GDM1 (cell line): Measurements from ENCODE around the gene CNTRL.

Experiments
- DNase-seq: peaks from one replicate; lab custom pipeline; 2025; lab: John Stamatoyannopoulos, UW

The CNTRL gene

DNA sequence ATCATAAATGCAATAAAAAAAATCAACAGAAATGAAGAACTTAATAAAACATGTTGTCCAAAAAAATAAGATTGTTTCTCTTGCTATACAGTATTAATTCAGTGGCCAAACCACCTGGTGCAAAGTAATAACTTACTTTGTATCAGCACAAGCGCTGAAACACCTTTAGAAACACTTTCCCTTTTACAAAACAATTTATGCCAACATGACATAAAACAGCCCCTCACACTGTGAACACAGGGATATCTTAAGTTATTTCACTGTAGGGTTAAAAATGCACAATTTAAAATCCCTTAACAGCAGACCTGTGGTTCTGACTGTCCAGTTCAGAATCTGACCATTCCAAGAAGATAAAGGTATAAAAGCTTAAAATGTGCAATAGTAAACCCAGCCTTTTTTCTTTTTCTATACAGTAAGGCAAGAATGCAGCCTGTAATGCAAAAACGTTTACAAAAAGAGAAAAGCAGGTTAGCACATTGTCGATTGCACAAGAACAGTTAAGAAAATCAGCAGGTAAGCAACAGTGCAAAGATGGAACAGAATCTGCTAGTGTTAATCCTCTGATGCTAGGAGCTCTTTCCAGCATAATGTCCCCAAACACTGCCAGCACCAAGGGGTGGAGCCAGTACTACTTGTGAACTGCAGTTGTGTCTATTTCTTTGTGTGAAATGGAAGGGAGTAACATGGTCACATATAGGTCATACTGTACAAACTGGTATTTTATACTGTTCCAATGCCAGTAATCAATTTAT is 105.4 kb downstream of the CNTRL start:
- DNase-seq = no peak

DNA sequence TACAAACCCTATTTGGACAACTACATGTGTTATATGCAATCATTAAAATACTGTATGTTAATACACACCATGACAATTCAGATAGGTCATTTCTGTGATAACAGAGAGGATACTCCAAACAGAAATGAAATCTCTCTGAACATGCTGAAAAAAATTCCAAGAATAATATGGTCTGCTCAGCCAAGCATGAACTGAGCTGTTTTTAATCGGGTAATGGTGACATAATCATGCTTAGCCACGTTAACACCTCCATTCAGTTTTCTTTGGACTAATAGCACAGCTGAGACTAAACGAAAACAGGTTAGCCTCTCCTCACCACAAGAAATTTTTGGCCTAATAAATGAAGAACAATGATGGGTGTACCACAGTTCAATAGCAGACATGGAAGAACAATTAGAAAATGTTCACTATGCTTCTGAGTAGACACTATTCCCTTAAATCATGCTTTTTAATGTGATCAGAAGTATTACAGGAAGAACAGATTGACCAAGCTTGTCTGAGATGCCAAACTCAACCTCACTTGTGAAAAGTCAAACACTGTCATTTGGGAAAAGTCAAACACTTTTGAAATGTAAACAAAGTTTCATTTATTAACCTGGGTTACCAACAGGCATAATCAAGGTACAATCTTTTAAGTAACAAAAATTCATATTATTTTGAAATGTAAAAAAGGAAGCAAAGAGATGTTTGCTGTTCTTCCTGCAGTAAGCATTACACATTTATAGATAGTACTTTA is 107.5 kb downstream of the CNTRL start:
- DNase-seq = no peak

- no peak for DNase-seq
These were observed 108.2 kb downstream of the CNTRL start for GRCh38 chr9:121182989-121183388.

GRCh38 chr9:121183666-121184423 is 109.1 kb downstream of the CNTRL start:
- no peak for DNase-seq

DNA sequence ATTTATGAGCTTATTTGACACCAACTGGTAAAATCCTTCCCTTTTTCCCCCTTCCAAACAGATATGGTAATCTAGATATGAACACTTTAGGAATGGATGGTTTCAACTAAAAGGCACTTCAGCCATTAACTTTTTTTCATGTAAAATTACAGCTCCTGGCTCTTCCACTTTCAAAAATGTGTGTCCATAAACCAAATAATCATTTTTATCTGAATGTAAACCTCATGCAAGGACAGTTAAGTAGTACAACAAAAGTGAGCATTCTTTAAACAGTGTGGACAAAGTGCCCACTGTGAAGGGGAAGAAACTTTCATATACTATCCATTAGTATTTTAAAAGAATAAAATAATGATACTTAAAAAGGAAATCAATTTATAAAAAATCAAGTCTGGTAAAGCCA is 109.7 kb downstream of the CNTRL start:
- no peak for DNase-seq

DNA sequence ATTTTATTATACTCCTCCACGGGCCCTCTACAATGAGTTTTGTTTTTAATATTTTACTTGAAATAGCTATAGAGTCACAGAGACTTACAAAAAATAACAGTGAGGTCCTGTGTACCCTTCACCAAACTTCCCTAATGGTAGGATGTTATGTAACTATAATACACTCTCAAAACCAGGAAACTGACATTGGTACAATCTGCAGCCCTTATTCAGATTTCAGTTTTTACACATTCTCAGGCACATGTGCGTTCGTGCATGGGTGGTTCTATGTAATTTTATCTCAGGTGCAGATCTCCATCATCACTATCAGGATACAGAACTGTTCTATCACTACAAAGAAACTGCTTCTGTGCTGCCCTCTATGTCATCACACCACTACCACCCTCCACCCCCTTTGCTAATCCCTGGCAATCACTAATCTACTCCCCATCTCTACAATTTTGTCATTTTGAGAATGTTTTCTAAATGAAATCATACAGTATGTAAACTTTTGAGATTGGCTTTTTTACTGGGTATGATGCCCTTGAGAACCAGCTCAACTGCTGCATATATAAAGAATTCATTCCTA is 110.5 kb downstream of the CNTRL start:
- no peak for DNase-seq

DNA sequence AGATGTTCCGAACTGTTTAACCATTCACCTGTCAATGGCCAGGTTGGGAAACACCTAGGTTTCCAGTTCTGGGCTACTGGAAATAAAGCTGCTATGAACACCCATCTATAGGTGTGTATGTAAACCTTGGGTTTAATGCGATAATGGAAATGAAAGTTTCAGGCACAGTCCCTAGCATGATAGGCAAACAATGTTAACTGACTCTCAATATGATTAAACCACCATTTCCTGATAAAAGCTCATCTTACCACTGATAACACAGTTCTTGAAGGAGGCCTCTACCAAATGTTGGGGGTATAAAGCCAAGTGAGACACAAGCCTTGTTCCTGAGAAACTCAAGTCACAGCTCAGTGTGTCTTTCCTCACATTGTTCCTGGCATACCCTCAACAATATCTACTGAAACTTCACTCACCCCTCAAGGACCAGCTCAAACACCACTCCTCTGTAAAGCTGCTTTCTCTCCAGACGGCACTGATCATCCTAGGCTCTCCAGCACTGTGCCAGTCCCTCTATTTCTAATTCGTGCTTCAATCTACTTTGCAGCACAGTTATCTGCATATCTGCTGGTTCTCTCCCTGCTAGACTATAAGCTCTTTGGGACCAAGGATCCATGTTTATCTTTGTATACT is 111.1 kb downstream of the CNTRL start:
- no peak for DNase-seq

DNA sequence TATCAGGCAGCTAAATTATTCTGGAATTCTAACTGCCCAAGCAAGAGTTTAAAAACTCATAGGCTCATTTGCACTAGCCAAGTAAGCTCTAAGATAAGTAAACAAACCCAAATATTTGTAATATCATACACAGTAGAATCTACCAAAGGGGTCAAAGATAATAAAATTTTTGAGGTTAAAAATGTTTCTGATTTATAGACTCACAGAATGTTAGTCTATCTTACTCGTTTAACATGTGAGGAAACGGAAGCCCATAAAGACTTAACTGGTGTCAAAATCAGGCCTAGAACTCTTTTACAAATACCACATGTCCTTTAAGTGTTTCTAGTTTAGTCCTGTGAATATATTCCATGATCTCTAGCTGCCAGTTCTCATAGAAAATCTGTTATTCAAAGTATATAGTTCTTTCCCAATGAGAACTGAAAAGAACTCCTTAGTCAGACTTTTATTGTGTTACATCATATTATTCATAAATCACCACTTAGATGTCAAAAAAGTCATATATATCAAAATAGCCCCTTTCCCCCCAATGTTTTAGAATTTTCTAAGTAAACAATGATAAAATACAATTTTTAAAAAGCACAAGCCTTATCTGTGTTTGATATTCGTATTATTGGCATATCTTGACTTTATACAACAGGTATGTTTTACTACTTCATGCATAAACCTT is 113.0 kb downstream of the CNTRL start:
- no peak for DNase-seq

GRCh38 chr9:121189006-121189405 is 114.3 kb downstream of the CNTRL start:
- DNase-seq = no peak

- no peak for DNase-seq
These were observed 114.9 kb downstream of the CNTRL start for GRCh38 chr9:121189660-121190059.

- DNase-seq = no peak
These were observed 116.5 kb downstream of the CNTRL start for GRCh38 chr9:121191235-121191634.

GRCh38 chr9:121192518-121192917 is 117.8 kb downstream of the CNTRL start:
- no peak for DNase-seq

- DNase-seq = no peak
These were observed 118.3 kb downstream of the CNTRL start for GRCh38 chr9:121192959-121193640.

GRCh38 chr9:121194730-121195129 is 120.0 kb downstream of the CNTRL start:
- DNase-seq = no peak

DNA sequence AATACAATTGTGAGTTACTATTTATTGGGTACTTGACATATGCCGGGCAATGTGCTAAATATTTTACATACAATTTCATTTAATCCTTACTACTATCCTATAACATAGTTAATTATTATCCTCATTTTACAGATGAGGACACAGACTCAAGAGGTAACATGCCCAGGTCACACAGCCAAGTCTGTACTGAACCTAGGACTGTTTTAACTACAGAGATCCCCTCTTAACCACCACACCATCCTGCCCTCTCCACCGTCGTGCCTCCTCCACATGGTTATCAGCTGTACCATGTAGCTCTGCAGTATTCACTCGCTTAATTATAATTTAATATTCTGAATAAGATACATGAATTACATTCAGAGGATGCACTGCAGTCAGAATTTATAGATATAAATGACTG is 121.6 kb downstream of the CNTRL start:
- DNase-seq = no peak

DNA sequence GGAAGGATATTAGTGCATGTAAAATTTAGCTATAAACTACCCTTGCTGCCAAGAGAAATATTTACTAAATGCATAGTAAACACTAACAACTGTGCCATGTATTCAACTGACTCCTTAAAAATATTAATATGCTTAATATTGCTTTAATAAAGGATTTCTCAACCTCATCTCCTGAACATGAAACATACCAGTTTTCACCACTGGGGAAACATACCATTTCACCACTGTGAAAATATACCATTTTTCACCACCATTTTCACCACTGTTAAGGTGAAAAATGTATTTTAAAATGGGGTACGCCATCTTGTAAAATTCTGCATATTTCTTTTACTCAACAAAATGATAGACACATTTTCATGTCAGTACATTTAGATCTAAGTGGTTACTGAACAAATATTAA is 122.4 kb downstream of the CNTRL start:
- no peak for DNase-seq

GRCh38 chr9:121198512-121199042 is 123.8 kb downstream of the CNTRL start:
- DNase-seq = no peak

- no peak for DNase-seq
These were observed 125.2 kb downstream of the CNTRL start for GRCh38 chr9:121199921-121200320.

DNA sequence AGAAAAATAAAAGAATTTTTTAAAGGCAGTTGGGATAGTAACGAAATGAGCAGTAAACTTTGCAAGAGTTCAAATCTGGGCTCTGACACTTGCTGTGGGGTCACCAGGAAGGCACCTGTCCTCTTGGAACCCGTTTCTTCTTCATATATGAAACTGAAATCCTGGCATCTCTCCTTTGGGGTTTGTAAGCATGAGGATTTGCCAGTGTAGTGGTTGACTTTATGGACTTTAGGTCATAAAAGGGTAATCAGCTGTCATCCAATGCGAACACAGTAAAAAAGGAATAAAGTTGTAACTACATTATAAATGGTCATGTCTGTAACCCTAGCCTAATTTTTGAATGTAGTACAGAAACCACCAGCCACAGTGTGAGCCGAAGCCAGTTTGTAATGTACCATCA is 125.6 kb downstream of the CNTRL start:
- DNase-seq = no peak

DNA sequence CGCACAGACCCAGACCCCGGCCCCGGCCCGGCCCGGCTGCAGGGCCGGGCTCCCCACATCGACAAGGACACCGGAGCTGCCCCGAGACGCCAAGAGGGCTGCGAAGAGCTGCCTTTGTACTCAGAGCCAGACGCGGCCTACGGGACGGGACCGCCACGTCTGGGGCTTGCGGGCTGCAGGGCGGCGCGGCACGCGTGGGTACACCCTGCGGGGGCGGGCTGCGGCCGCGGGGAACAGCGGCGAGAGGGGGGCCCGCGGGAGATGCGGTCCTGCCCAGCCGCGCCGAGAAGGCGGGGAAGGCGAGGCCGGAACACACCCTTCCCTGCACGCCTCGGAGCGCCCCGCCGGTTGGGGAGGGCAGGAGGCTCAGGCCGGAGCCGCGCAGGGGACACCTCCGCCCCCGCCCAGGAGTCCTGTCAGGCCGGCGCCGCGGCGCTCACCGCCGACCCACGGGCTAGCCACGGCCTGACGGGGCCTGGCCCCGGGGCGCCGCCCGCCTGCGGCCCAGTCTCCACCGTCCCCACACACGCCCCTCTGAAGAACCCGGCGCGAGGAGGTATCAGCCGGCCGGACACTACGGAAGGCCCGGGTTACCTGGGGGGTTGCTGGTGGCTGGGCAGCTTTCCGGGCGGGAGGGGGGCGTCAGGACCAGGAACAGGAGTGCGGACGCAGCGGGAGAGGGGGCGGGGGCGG is 126.4 kb downstream of the CNTRL start:
- no peak for DNase-seq
